DMS114 treated with DMSO at 0.1 percent for 48 hours (cell line): Measurements from ENCODE around the gene RARRES1.

Experiments used
- DNase-seq: peaks from one replicate; lab custom pipeline; 2025; ENCODE audit not compliant: unreplicated experiment; lab: John Stamatoyannopoulos, UW

The RARRES1 gene

GRCh38 chr3:158737410-158737809 lies 5.2 kb upstream of the RARRES1 start:
- no peak for DNase-seq

GRCh38 chr3:158735296-158736033 lies 3.2 kb upstream of the RARRES1 start:
- no peak for DNase-seq

- no peak for DNase-seq
These were observed 1.4 kb upstream of the RARRES1 start for GRCh38 chr3:158733656-158734055.

GRCh38 chr3:158732856-158733200 lies 571 bp upstream of the RARRES1 start:
- no peak for DNase-seq

GRCh38 chr3:158731486-158731885 lies 771 bp downstream of the RARRES1 start:
- DNase-seq: no peak

GRCh38 chr3:158728851-158729250 lies 3.4 kb downstream of the RARRES1 start:
- no peak for DNase-seq

GRCh38 chr3:158728061-158728377 lies 4.2 kb downstream of the RARRES1 start:
- no peak for DNase-seq

GRCh38 chr3:158727206-158728060 lies 4.8 kb downstream of the RARRES1 start:
- DNase-seq: peak; percentile 66

GRCh38 chr3:158725348-158726011 lies 6.8 kb downstream of the RARRES1 start:
- DNase-seq: no peak

- DNase-seq: no peak
These were observed 8.3 kb downstream of the RARRES1 start for GRCh38 chr3:158723991-158724390.

- no peak for DNase-seq
These were observed 10.1 kb downstream of the RARRES1 start for GRCh38 chr3:158722108-158722507.

GRCh38 chr3:158718490-158719170 lies 13.6 kb downstream of the RARRES1 start:
- no peak for DNase-seq

GRCh38 chr3:158717576-158717975 lies 14.7 kb downstream of the RARRES1 start:
- DNase-seq: no peak

GRCh38 chr3:158713094-158713499 lies 19.2 kb downstream of the RARRES1 start:
- DNase-seq: no peak

- DNase-seq: no peak
These were observed 19.8 kb downstream of the RARRES1 start for GRCh38 chr3:158712443-158712842.

GRCh38 chr3:158711886-158712285 lies 20.4 kb downstream of the RARRES1 start:
- no peak for DNase-seq

- no peak for DNase-seq
These were observed 21.7 kb downstream of the RARRES1 start for GRCh38 chr3:158710601-158711000.

GRCh38 chr3:158709666-158710083 lies 22.6 kb downstream of the RARRES1 start:
- DNase-seq: no peak

GRCh38 chr3:158703566-158703965 lies 28.7 kb downstream of the RARRES1 start:
- DNase-seq: no peak

- no peak for DNase-seq
These were observed 29.3 kb downstream of the RARRES1 start for GRCh38 chr3:158702815-158703481.
